WTC11 (cell line): ENCODE data around the gene VPS39. TPM values are rescaled to one million over a fixed set of nuclear protein-coding genes. Genes with fewer than 3 reads are reported as not detected.

Experiments
- ATAC-seq: fragments of 200-7000 bp; cut with Tn5 transposase; 2 replicates; pipeline ENCODE4 v1.10.0; 2021; ENCODE audit warnings: mild to moderate bottlenecking, moderate library complexity
- CTCF ChIA-PET: fragments of 300-600 bp; sonication (Branson Sonifier 250); formaldehyde crosslinking; loops from one replicate; lab custom pipeline; 2021; ENCODE audit warnings: antibody characterized with exemption; lab: Charles Lee
- POLR2A ChIA-PET: fragments of 350-600 bp; sonication (Branson Sonifier 250); formaldehyde crosslinking; loops from one replicate; lab custom pipeline; 2021; ENCODE audit warnings: antibody characterized with exemption; lab: Charles Lee
- DNase-seq: peaks from one replicate; pipeline ENCODE4 v3.0.0; 2021; ENCODE audit warnings: low spot score
- H3K27ac Mint-ChIP-seq: 2 replicates; pipeline ENCODE4 v1.8.0; 2021; ENCODE audit warnings: mixed read lengths
- H3K27me3 Mint-ChIP-seq: 2 replicates; pipeline ENCODE4 v1.8.0; 2021; ENCODE audit warnings: low read depth, mild to moderate bottlenecking, moderate library complexity, mixed read lengths
- H3K36me3 Mint-ChIP-seq: 2 replicates; pipeline ENCODE4 v1.8.0; 2021; ENCODE audit warnings: mixed read lengths
- H3K4me1 Mint-ChIP-seq: 2 replicates; pipeline ENCODE4 v1.8.0; 2022; ENCODE audit warnings: mixed read lengths
- H3K4me3 Mint-ChIP-seq: 2 replicates; pipeline ENCODE4 v1.8.0; 2021; ENCODE audit warnings: mild to moderate bottlenecking, moderate library complexity, mixed read lengths
- H3K9me3 Mint-ChIP-seq: 2 replicates; pipeline ENCODE4 v1.8.0; 2021; ENCODE audit warnings: mixed read lengths
- ATF1 ChIP-seq: sonication (generic); formaldehyde crosslinking; IDR thresholded peaks from 2 replicates; pipeline ENCODE4 v1.8.1; 2023; ENCODE audit warnings: mild to moderate bottlenecking, moderate library complexity, missing genetic modification reagents
- ATF2 ChIP-seq: sonication (generic); formaldehyde crosslinking; IDR thresholded peaks from 2 replicates; pipeline ENCODE4 v1.8.1; 2022; ENCODE audit warnings: low read depth, missing genetic modification reagents, borderline replicate concordance
- CTCF ChIP-seq: fragments of 200-600 bp; IDR thresholded peaks from 2 replicates; pipeline ENCODE4 v1.8.0; 2022; ENCODE audit warnings: antibody characterized with exemption
- E2F4 ChIP-seq: sonication (generic); formaldehyde crosslinking; IDR thresholded peaks from 2 replicates; pipeline ENCODE4 v1.8.1; 2022; ENCODE audit warnings: low read depth, mild to moderate bottlenecking, moderate library complexity, missing genetic modification reagents, borderline replicate concordance
- ERG ChIP-seq: fragments of 250-450 bp; sonication (Bioruptor Pico); IDR thresholded peaks from 2 replicates; pipeline ENCODE4 v1.8.0; 2021; ENCODE audit warnings: mild to moderate bottlenecking
- FOXP4 ChIP-seq: sonication (generic); formaldehyde crosslinking; IDR thresholded peaks from 2 replicates; pipeline ENCODE4 v1.8.0; 2022; ENCODE audit warnings: mild to moderate bottlenecking, missing genetic modification reagents
- JUN ChIP-seq: sonication (generic); formaldehyde crosslinking; IDR thresholded peaks from 2 replicates; pipeline ENCODE4 v1.8.0; 2023; ENCODE audit warnings: mild to moderate bottlenecking, missing genetic modification reagents
- MAX ChIP-seq: sonication (generic); formaldehyde crosslinking; IDR thresholded peaks from 2 replicates; pipeline ENCODE4 v1.8.0; 2022; ENCODE audit warnings: mild to moderate bottlenecking, missing genetic modification reagents
- NFE2L1 ChIP-seq: sonication (generic); formaldehyde crosslinking; IDR thresholded peaks from 2 replicates; pipeline ENCODE4 v1.8.1; 2023; ENCODE audit warnings: missing genetic modification reagents
- NR1H2 ChIP-seq: sonication (generic); formaldehyde crosslinking; IDR thresholded peaks from 2 replicates; pipeline ENCODE4 v1.9.0; 2021; ENCODE audit warnings: mild to moderate bottlenecking, moderate library complexity, missing genetic modification reagents
- SMAD3 ChIP-seq: sonication (generic); formaldehyde crosslinking; IDR thresholded peaks from 2 replicates; pipeline ENCODE4 v1.8.0; 2022; ENCODE audit warnings: missing genetic modification reagents, mild to moderate bottlenecking, borderline replicate concordance
- ZBTB43 ChIP-seq: sonication (generic); formaldehyde crosslinking; IDR thresholded peaks from 2 replicates; pipeline ENCODE4 v1.8.1; 2023; ENCODE audit warnings: mild to moderate bottlenecking, missing genetic modification reagents
- ZNF219 ChIP-seq: sonication (generic); formaldehyde crosslinking; IDR thresholded peaks from 2 replicates; pipeline ENCODE4 v1.8.0; 2023; ENCODE audit warnings: missing genetic modification reagents, mild to moderate bottlenecking, borderline replicate concordance
- ZNF232 ChIP-seq: sonication (generic); formaldehyde crosslinking; IDR thresholded peaks from 2 replicates; pipeline ENCODE4 v1.8.0; 2022; ENCODE audit warnings: mild to moderate bottlenecking, missing genetic modification reagents
- ZNF263 ChIP-seq: sonication (generic); formaldehyde crosslinking; IDR thresholded peaks from 2 replicates; pipeline ENCODE4 v1.8.1; 2022; ENCODE audit warnings: low read depth, mild to moderate bottlenecking, moderate library complexity, missing genetic modification reagents
- ZNF423 ChIP-seq: fragments of 250-450 bp; sonication (Bioruptor Pico); IDR thresholded peaks from 2 replicates; pipeline ENCODE4 v2.1.2; 2022; ENCODE audit warnings: mild to moderate bottlenecking, moderate library complexity
- ZNF425 ChIP-seq: fragments of 250-450 bp; sonication (Bioruptor Pico); conservative IDR thresholded peaks from 2 replicates; pipeline ENCODE4 v1.9.0; 2021; ENCODE audit warnings: mild to moderate bottlenecking
- ZSCAN18 ChIP-seq: fragments of 250-450 bp; sonication (Bioruptor Pico); IDR thresholded peaks from 2 replicates; pipeline ENCODE4 v2.1.2; 2022; ENCODE audit warnings: mild to moderate bottlenecking, moderate library complexity
- total RNA-seq: library from RNA; stranded (reverse); gene quantifications from 3 replicates; pipeline ENCODE4 v1.2.3, GENCODE V29; 2021

VPS39 gene
- total RNA-seq, 1 experiment from 2014 or later = 44.5 TPM

GRCh38 chr15:42151141-42151561 lies 57.0 kb downstream of the VPS39 start:
- TF ChIP-seq ATF2 (CRISPR knock-in tag) = no peak
- TF ChIP-seq FOXP4 = no peak
- TF ChIP-seq ZNF425 (CRISPR knock-in tag) = no peak
- no peak for TF ChIP-seq ATF1 (CRISPR knock-in tag)
- TF ChIP-seq ZNF423 = no peak
- no peak for TF ChIP-seq ZNF232
- TF ChIP-seq E2F4 (CRISPR knock-in tag) = no peak
- no peak for TF ChIP-seq NR1H2
- no peak for TF ChIP-seq ZNF263
- TF ChIP-seq NFE2L1 (CRISPR knock-in tag) = no peak
- no peak for TF ChIP-seq MAX
- no peak for TF ChIP-seq ERG
- TF ChIP-seq SMAD3 (CRISPR knock-in tag) = no peak
- TF ChIP-seq JUN (CRISPR knock-in tag) = no peak
- no peak for TF ChIP-seq CTCF
- no peak for TF ChIP-seq ZSCAN18 (CRISPR knock-in tag)
- TF ChIP-seq ZNF219 (CRISPR knock-in tag) = no peak
- TF ChIP-seq ZBTB43 (CRISPR knock-in tag) = no peak

More at GRCh38 chr15:42151141-42151561, 57.0 kb downstream of the VPS39 start:
- DNase-seq (no peak), ATAC-seq (no peak)
- H3K4me1 Mint-ChIP-seq = peaks cover 4% of the 10 kb centered on the region; the same call in 1 of the 2 replicates
- no peak overlapping the region for H3K4me3 Mint-ChIP-seq
- H3K9me3 Mint-ChIP-seq = no peaks in the 10 kb centered on the region
- no peak overlapping the region for H3K27ac Mint-ChIP-seq
- H3K27me3 Mint-ChIP-seq = no peaks in the 10 kb centered on the region
- H3K36me3 Mint-ChIP-seq = no peaks in the 10 kb centered on the region
- POLR2A ChIA-PET = no interaction called here
- CTCF ChIA-PET = interaction anchor here (1.3 to 5.0 kb wide), 5 partner anchors 13 to 247 kb away, joined by 3 to 39 read pairs (median 5); no protein-coding TSS in a partner anchor
